GM18499 (cell line): ENCODE results near the gene GOLGA8B.
"Not testable (repeated sequence)": the region's sequence is repeated elsewhere in the genome, so short reads cannot be mapped to it uniquely, and the experiment has no call there.

Source experiments
- ATAC-seq: cut with Tn5 transposase; IDR thresholded peaks from one replicate; pipeline ENCODE4 v1.9.1; 2021; ENCODE audit warnings: moderate number of reproducible peaks; ENCODE audit not compliant: insufficient read depth, unreplicated experiment

GOLGA8B gene

GRCh38 chr15:34583399-34584329 is at the start of gene GOLGA8B:
GOLGA8B (minus strand) TSS chr15:34583651; CDS start chr15:34535912, 47,739 bp downstream.
- ATAC-seq, result peak; percentile 42

- not testable (repeated sequence) for ATAC-seq
Observed at GRCh38 chr15:34633165-34633564, 49.7 kb upstream of the GOLGA8B start.

GRCh38 chr15:34628577-34629152 is 45.2 kb upstream of the GOLGA8B start:
- ATAC-seq, result no peak

GRCh38 chr15:34625007-34625406 is 41.6 kb upstream of the GOLGA8B start:
- ATAC-seq, result no peak

- no peak for ATAC-seq
Observed at GRCh38 chr15:34621675-34622074, 38.2 kb upstream of the GOLGA8B start.

GRCh38 chr15:34620814-34621213 is 37.4 kb upstream of the GOLGA8B start:
- no peak for ATAC-seq

GRCh38 chr15:34620142-34620541 is 36.7 kb upstream of the GOLGA8B start:
- no peak for ATAC-seq

- ATAC-seq, result no peak
Observed at GRCh38 chr15:34619151-34619550, 35.7 kb upstream of the GOLGA8B start.

GRCh38 chr15:34618073-34618472 is 34.6 kb upstream of the GOLGA8B start:
- ATAC-seq, result no peak

GRCh38 chr15:34616613-34617012 is 33.2 kb upstream of the GOLGA8B start:
- no peak for ATAC-seq

- ATAC-seq, result no peak
Observed at GRCh38 chr15:34613997-34614396, 30.5 kb upstream of the GOLGA8B start.

GRCh38 chr15:34613301-34613700 is 29.9 kb upstream of the GOLGA8B start:
- ATAC-seq, result no peak

- ATAC-seq, result no peak
Observed at GRCh38 chr15:34610354-34610753, 26.9 kb upstream of the GOLGA8B start.

GRCh38 chr15:34609102-34610057 is 25.9 kb upstream of the GOLGA8B start:
- ATAC-seq, result peak; percentile 71

GRCh38 chr15:34608517-34608916 is 25.1 kb upstream of the GOLGA8B start:
- no peak for ATAC-seq

GRCh38 chr15:34607832-34608231 is 24.4 kb upstream of the GOLGA8B start:
- no peak for ATAC-seq

- no peak for ATAC-seq
Observed at GRCh38 chr15:34606545-34606944, 23.1 kb upstream of the GOLGA8B start.

- no peak for ATAC-seq
Observed at GRCh38 chr15:34606131-34606530, 22.7 kb upstream of the GOLGA8B start.

GRCh38 chr15:34603095-34603494 is 19.6 kb upstream of the GOLGA8B start:
- ATAC-seq, result no peak

- no peak for ATAC-seq
Observed at GRCh38 chr15:34600923-34601322, 17.5 kb upstream of the GOLGA8B start.
